ENCODE results near the gene WDR45. TPM values are rescaled to one million over a fixed set of nuclear protein-coding genes. Genes with fewer than 3 reads are reported as not detected.

The WDR45 gene
- total RNA-seq, 1 experiment from 2014 or later, result 36.7 TPM

DNA sequence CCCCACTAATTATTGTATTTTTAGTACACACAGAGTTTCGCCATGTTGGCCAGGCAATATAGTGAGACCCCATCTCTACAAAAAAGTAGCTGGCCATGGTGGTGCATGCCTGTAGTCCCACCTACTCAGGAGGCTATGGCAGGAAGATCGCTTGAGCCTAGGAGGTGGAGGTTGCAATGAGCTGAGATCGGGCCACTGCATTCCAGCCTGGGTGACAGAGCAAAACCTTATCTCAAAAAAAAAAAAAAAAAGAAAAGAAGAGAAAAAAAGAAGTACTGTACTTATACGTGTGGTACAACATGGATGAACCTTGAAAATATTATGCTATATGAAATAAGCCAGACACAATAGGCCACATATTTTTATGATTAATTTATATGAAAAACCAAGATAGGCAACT is 9.9 kb upstream of the WDR45 start:
- ChIA-PET POLR2A (ENCODE audit: unreplicated experiment) (no interaction called here), CTCF (interaction anchor here (0.6 kb wide), 1 partner anchor 22 kb away, joined by 3 read pairs; no protein-coding TSS in a partner anchor)
- Histone ChIP-seq H3K4me3 (no peak overlapping the region), H3K9me2 (ENCODE audit: insufficient read depth) (no peaks in the 10 kb centered on the region), H3K36me3 (ENCODE audit: low read depth) (no peaks in the 10 kb centered on the region), H3K27me3 (ENCODE audit: insufficient read depth, low read depth) (no peaks in the 10 kb centered on the region), H4K20me1 (ENCODE audit: insufficient read depth) (no peaks in the 10 kb centered on the region), H3K27ac (no peak overlapping the region), H3K4me2 (no peak overlapping the region), H3K79me2 (ENCODE audit: low read depth) (no peaks in the 10 kb centered on the region), H3F3A (ENCODE audit: insufficient read depth, low read depth) (no peaks in the 10 kb centered on the region), H2AFZ (no peak overlapping the region), H3K9me3 (ENCODE audit: insufficient read depth, low read depth) (no peaks in the 10 kb centered on the region), H3K4me1 (replicated peaks; ENCODE audit: insufficient read depth) (no peaks in the 10 kb centered on the region)
- intact Hi-C loops (cut with micrococcal nuclease; ENCODE audit: unreplicated experiment), result no loop called here
- no TSS peak for BruUV-seq (replicated peaks)
- no peak for DNase-seq
- TF ChIP-seq, protein P1, sequence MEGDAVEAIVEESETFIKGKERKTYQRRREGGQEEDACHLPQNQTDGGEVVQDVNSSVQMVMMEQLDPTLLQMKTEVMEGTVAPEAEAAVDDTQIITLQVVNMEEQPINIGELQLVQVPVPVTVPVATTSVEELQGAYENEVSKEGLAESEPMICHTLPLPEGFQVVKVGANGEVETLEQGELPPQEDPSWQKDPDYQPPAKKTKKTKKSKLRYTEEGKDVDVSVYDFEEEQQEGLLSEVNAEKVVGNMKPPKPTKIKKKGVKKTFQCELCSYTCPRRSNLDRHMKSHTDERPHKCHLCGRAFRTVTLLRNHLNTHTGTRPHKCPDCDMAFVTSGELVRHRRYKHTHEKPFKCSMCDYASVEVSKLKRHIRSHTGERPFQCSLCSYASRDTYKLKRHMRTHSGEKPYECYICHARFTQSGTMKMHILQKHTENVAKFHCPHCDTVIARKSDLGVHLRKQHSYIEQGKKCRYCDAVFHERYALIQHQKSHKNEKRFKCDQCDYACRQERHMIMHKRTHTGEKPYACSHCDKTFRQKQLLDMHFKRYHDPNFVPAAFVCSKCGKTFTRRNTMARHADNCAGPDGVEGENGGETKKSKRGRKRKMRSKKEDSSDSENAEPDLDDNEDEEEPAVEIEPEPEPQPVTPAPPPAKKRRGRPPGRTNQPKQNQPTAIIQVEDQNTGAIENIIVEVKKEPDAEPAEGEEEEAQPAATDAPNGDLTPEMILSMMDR (conservative IDR thresholded peaks at IDR 0.05), result no peak
- TF ChIP-seq EZH2 (IDR thresholded peaks at IDR 0.05; ENCODE audit: low read depth), result no peak

DNA sequence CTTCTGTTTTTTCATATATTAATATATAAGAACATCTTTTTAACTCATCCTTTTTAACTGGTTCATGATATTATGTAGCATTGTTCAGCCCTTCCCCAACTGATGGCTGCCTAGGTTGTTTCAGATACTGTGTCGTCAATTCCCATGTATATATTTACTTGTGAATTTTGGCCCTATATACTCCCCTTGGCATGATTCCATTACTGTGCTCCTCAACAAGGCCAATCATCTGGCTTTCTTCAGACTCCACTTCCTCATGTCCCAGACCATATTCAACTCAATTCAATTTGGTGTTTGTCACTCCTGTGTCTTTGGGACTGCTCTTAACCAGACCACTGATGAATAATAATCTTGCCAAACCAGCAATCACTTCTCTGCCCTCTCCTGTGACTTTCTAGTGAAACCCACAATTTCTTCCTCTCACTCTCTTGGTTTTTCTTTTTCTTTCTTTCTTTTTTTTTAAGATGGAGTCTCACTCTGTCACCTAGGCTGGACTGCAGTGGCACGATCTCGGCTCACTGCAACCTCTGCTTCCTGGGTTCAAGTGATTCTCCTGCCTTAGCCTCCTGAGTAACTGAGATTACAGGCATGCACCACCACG is 2.7 kb upstream of the WDR45 start:
- H3K4me3 ChIP-seq, result no peak overlapping the region
- H3K9me2 ChIP-seq (ENCODE audit: insufficient read depth), result no peaks in the 10 kb centered on the region
- no peaks in the 10 kb centered on the region for H3K36me3 ChIP-seq (ENCODE audit: low read depth)
- H3K4me2 ChIP-seq, result no peak overlapping the region
- no peak for TF ChIP-seq EZH2 (IDR thresholded peaks at IDR 0.05; ENCODE audit: low read depth)
- TF ChIP-seq, protein P1 (conservative IDR thresholded peaks at IDR 0.05), result no peak
- H3K27ac ChIP-seq, result no peak overlapping the region
- no peaks in the 10 kb centered on the region for H3K4me1 ChIP-seq (replicated peaks; ENCODE audit: insufficient read depth)
- no peak for DNase-seq
- H2AFZ ChIP-seq, result no peak overlapping the region
- H3K27me3 ChIP-seq (ENCODE audit: insufficient read depth, low read depth), result no peaks in the 10 kb centered on the region
- no peaks in the 10 kb centered on the region for H3K79me2 ChIP-seq (ENCODE audit: low read depth)
- CTCF ChIA-PET, result no interaction called here
- no TSS peak for BruUV-seq (replicated peaks)
- H3F3A ChIP-seq (ENCODE audit: insufficient read depth, low read depth), result no peaks in the 10 kb centered on the region
- intact Hi-C loops (cut with micrococcal nuclease; ENCODE audit: unreplicated experiment), result no loop called here
- POLR2A ChIA-PET (ENCODE audit: unreplicated experiment), result no interaction called here
- no peaks in the 10 kb centered on the region for H4K20me1 ChIP-seq (ENCODE audit: insufficient read depth)
- no peaks in the 10 kb centered on the region for H3K9me3 ChIP-seq (ENCODE audit: insufficient read depth, low read depth)

DNA sequence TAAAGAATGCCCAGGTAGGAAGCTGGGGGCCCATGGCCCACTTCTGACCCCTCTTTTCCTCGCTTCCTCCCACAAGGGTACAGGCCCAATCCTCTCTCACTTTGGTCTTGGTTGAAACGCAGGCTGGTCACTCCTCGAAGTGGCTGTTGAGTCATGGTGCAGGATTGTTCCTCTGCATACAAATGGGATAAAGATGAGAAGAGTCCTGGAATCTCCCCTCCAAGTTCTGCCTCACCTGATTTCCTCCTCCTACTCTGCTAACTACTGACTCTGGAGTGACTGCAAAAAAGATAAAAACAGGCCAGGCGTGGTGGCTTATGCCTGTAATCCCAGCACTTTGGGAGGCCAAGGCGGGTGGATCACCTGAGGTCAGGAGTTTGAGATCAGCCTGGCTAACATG is 1.7 kb downstream of the WDR45 start:
- no peaks in the 10 kb centered on the region for H3K79me2 ChIP-seq (ENCODE audit: low read depth)
- H3K36me3 ChIP-seq (ENCODE audit: low read depth), result no peaks in the 10 kb centered on the region
- no peak overlapping the region for H3K27ac ChIP-seq

More for the DNA sequence above, 1.7 kb downstream of the WDR45 start:
- H4K20me1 ChIP-seq (ENCODE audit: insufficient read depth), result no peaks in the 10 kb centered on the region
- no peak for TF ChIP-seq EZH2 (IDR thresholded peaks at IDR 0.05; ENCODE audit: low read depth)
- TF ChIP-seq, protein P1 (conservative IDR thresholded peaks at IDR 0.05), result no peak
- H3K4me2 ChIP-seq, result no peak overlapping the region
- no peaks in the 10 kb centered on the region for H3F3A ChIP-seq (ENCODE audit: insufficient read depth, low read depth)
- no TSS peak for BruUV-seq (replicated peaks)
- H3K27me3 ChIP-seq (ENCODE audit: insufficient read depth, low read depth), result no peaks in the 10 kb centered on the region
- no peak for DNase-seq
- no peak overlapping the region for H2AFZ ChIP-seq
- H3K4me3 ChIP-seq, result no peak overlapping the region
- no peaks in the 10 kb centered on the region for H3K9me3 ChIP-seq (ENCODE audit: insufficient read depth, low read depth)
- POLR2A ChIA-PET (ENCODE audit: unreplicated experiment), result no interaction called here
- intact Hi-C loops (cut with micrococcal nuclease; ENCODE audit: unreplicated experiment), result no loop called here
- H3K4me1 ChIP-seq (replicated peaks; ENCODE audit: insufficient read depth), result no peaks in the 10 kb centered on the region
- CTCF ChIA-PET, result no interaction called here
- no peaks in the 10 kb centered on the region for H3K9me2 ChIP-seq (ENCODE audit: insufficient read depth)
